ENCODE data around the gene GPR87.
A peak's percentile ranks its signal among the peaks of the same experiment; 100 is the strongest.

Gene GPR87

DNA sequence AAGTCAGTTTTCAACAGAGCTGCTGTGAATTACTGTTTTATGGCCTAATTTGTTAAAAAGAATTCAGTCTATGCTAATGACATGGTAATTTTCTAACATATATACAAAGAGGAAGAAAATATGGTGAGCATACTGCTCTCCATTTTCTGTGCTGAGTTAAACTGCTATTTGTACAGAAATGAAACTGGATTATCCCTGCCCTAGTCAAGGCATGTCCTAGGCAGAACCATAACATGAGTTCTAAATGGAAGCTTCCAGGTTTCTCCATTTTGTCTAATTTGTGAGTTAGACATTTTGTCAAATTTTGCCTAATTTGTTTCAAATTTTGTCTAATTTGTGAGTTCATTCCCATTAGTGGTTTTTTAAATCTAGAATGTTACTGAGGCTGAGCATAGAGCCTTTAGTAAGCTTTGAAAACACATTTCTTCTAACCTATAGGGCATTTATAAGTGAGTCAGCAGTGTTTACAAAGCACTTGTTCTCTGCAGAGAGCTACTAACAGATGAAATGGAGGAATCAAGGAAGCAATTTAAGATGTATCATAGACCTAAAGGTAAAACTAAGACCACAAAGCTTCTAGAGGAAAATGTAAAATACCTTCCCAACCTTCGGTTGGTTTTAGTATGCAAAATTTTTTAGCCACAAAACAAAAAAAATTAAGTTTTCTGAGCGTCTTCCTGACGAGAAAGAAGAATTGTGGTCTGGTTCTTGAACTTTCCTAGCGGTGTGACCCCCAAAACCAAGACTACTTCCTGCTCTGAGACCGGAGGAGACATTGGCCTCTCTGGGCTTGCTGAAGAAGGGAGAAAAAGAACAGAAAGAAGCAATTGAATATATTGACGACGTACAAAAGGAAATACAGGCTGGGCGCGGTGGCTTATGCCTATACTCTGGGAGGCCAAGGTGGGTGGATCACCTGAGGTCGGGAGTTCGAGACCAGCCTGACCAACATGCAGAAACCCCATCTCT, 48.1 kb downstream of the GPR87 start:
- Histone ChIP-seq H3K4me2 (ENCODE audit: low read length) (peak overlapping the region; percentile 49), H3K79me2 (ENCODE audit: insufficient read depth, low read length) (no peaks in the 10 kb centered on the region), H3K9me2 (ENCODE audit: low read depth, low read length) (no peaks in the 10 kb centered on the region), H3K4me1 (ENCODE audit: insufficient read depth, low read length, severe bottlenecking) (peaks cover 55% of the 10 kb centered on the region), H4K20me1 (ENCODE audit: insufficient read depth, low read length) (no peaks in the 10 kb centered on the region), H3K9ac (ENCODE audit: low read length) (no peak overlapping the region; the same call in 1 of the 2 replicates), H3K4me3 (ENCODE audit: low read depth, low read length, poor library complexity, severe bottlenecking) (no peak overlapping the region), H3K27ac (ENCODE audit: low read depth, low read length, poor library complexity, severe bottlenecking) (peak overlapping the region; percentile 76), H3K27me3 (ENCODE audit: insufficient read depth, low read length) (no peaks in the 10 kb centered on the region), H3F3A (ENCODE audit: insufficient read depth, low read length) (no peaks in the 10 kb centered on the region), H3K36me3 (ENCODE audit: insufficient read depth, low read length) (no peaks in the 10 kb centered on the region), H3K9me3 (ENCODE audit: low read length) (no peaks in the 10 kb centered on the region), H2AFZ (ENCODE audit: low read length) (peak overlapping the region; percentile 86; the same call in 1 of the 2 replicates)
- TF ChIP-seq CTCF (IDR thresholded peaks at IDR 0.05; ENCODE audit: low read length): no peak
- TF ChIP-seq EZH2 (IDR thresholded peaks at IDR 0.05; ENCODE audit: borderline replicate concordance, low read length): no peak

DNA sequence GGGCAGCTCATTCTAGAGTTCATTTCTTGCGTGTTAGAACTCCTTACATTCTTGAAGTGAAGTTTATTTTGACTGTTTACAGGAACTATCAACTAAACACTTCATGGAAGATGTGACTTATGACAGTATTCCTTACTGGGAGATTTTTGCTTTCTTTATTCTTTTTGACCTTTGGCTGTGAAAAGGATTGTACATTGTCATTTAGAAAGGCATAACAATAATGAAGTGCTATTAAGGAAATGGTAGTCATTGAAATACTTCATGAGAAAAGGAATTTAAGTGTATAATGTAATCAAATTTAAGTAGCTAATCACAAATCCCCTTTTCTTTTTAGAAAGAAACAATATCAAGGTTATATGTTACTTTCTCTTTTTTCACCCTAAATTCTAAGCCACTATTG, 49.6 kb downstream of the GPR87 start:
- TF ChIP-seq CTCF (IDR thresholded peaks at IDR 0.05; ENCODE audit: low read length) (no peak), EZH2 (IDR thresholded peaks at IDR 0.05; ENCODE audit: borderline replicate concordance, low read length) (no peak)
- Histone ChIP-seq H3F3A (ENCODE audit: insufficient read depth, low read length) (no peaks in the 10 kb centered on the region), H4K20me1 (ENCODE audit: insufficient read depth, low read length) (no peaks in the 10 kb centered on the region), H3K9me3 (ENCODE audit: low read length) (no peaks in the 10 kb centered on the region), H3K27ac (ENCODE audit: low read depth, low read length, poor library complexity, severe bottlenecking) (peak overlapping the region; percentile 88), H3K4me3 (ENCODE audit: low read depth, low read length, poor library complexity, severe bottlenecking) (no peak overlapping the region), H3K27me3 (ENCODE audit: insufficient read depth, low read length) (no peaks in the 10 kb centered on the region), H3K79me2 (ENCODE audit: insufficient read depth, low read length) (no peaks in the 10 kb centered on the region), H3K4me1 (ENCODE audit: insufficient read depth, low read length, severe bottlenecking) (peaks cover 55% of the 10 kb centered on the region), H3K9ac (ENCODE audit: low read length) (no peak overlapping the region; the same call in 1 of the 2 replicates), H2AFZ (ENCODE audit: low read length) (no peak overlapping the region), H3K36me3 (ENCODE audit: insufficient read depth, low read length) (no peaks in the 10 kb centered on the region), H3K9me2 (ENCODE audit: low read depth, low read length) (no peaks in the 10 kb centered on the region), H3K4me2 (ENCODE audit: low read length) (peak overlapping the region; percentile 63; the same call in 1 of the 2 replicates)

DNA sequence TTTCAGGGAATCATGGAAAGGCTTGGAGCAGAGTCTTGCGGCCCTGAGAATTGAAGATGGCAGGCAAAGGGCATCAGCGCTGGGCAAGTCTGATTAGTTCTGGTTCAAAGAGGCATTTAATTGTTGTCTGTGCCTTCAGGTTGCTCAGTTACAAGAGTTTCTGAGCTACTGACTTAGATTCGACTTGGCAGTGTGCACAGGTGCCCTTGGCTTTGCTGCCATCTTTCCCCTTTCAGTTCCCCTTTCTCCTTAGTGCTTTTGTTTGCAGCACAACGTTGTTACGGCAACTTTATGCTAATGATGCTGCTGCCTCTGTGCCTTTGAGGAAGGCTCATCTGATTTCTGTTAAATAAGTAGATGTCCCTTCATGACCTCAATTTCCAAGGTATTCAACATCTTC, 50.8 kb downstream of the GPR87 start:
- H3K27me3 ChIP-seq (ENCODE audit: insufficient read depth, low read length): no peaks in the 10 kb centered on the region
- H3K79me2 ChIP-seq (ENCODE audit: insufficient read depth, low read length): no peaks in the 10 kb centered on the region
- no peaks in the 10 kb centered on the region for H3K36me3 ChIP-seq (ENCODE audit: insufficient read depth, low read length)
- H3K4me1 ChIP-seq (ENCODE audit: insufficient read depth, low read length, severe bottlenecking): peaks cover 55% of the 10 kb centered on the region
- H4K20me1 ChIP-seq (ENCODE audit: insufficient read depth, low read length): no peaks in the 10 kb centered on the region
- H3K9me3 ChIP-seq (ENCODE audit: low read length): no peaks in the 10 kb centered on the region
- no peak overlapping the region for H2AFZ ChIP-seq (ENCODE audit: low read length)
- peak overlapping the region; percentile 63 for H3K4me2 ChIP-seq (ENCODE audit: low read length)
- peak overlapping the region; percentile 30; the same call in 1 of the 2 replicates for H3K9ac ChIP-seq (ENCODE audit: low read length)
- H3K27ac ChIP-seq (ENCODE audit: low read depth, low read length, poor library complexity, severe bottlenecking): peak overlapping the region; percentile 88
- H3K4me3 ChIP-seq (ENCODE audit: low read depth, low read length, poor library complexity, severe bottlenecking): peak overlapping the region; percentile 27
- no peak for TF ChIP-seq CTCF (IDR thresholded peaks at IDR 0.05; ENCODE audit: low read length)
- no peaks in the 10 kb centered on the region for H3K9me2 ChIP-seq (ENCODE audit: low read depth, low read length)
- no peaks in the 10 kb centered on the region for H3F3A ChIP-seq (ENCODE audit: insufficient read depth, low read length)

All from OCI-LY1 (cell line).